IPS DF 6.9 (cell line): ENCODE data around the gene KCND1.

Experiments
- DNase-seq: peaks from one replicate; pipeline ENCODE4 v3.0.0-alpha.2; 2013; ENCODE audit warnings: low read depth, low spot score
- H3K27ac ChIP-seq: one replicate; pipeline ENCODE4 v1.5.1; 2013; ENCODE audit warnings: low read length, control low read depth
- H3K27me3 ChIP-seq: 2 replicates; pipeline ENCODE4 v1.6.1; 2013; ENCODE audit warnings: mild to moderate bottlenecking, low read length; ENCODE audit not compliant: control insufficient read depth, insufficient read depth
- H3K36me3 ChIP-seq: 2 replicates; pipeline ENCODE4 v1.6.1; 2013; ENCODE audit warnings: low read length; ENCODE audit not compliant: control insufficient read depth, insufficient read depth
- H3K4me1 ChIP-seq: 2 replicates; pipeline ENCODE4 v1.6.1; 2013; ENCODE audit warnings: low read length; ENCODE audit not compliant: control insufficient read depth, insufficient read depth
- H3K4me3 ChIP-seq: 2 replicates; pipeline ENCODE4 v1.5.1; 2013; ENCODE audit warnings: mild to moderate bottlenecking, low read length
- H3K9me3 ChIP-seq: 2 replicates; pipeline ENCODE4 v1.6.1; 2013; ENCODE audit warnings: low read length, inconsistent platforms; ENCODE audit not compliant: control insufficient read depth, insufficient read depth
- WGBS: extraction: QIAGEN DNeasy Blood & Tissue Kit; methylation state at CpG from one replicate; pipeline ENCODE4 v1.1.7; 2013; ENCODE audit warnings: mixed read lengths, missing lambda C conversion rate; ENCODE audit not compliant: insufficient read length, insufficient coverage; 5-methylcytosine and 5-hydroxymethylcytosine counted together

KCND1 gene

GRCh38 chrX:48924270-48924669, 47.4 kb downstream of the KCND1 start:
- DNase-seq, result no peak
- no peak overlapping the region for H3K27ac ChIP-seq
- no peak overlapping the region for H3K4me3 ChIP-seq
- no CpG with 5 or more reads among the region's 5 CpGs for WGBS
- peaks cover 6% of the 10 kb centered on the region; the same call in 1 of the 2 replicates for H3K4me1 ChIP-seq
- peaks cover 5% of the 10 kb centered on the region; the same call in 1 of the 2 replicates for H3K36me3 ChIP-seq
- no peaks in the 10 kb centered on the region for H3K9me3 ChIP-seq
- no peaks in the 10 kb centered on the region for H3K27me3 ChIP-seq

GRCh38 chrX:48923771-48924170, 47.9 kb downstream of the KCND1 start:
- peaks cover 6% of the 10 kb centered on the region; the same call in 1 of the 2 replicates for H3K4me1 ChIP-seq
- H3K27me3 ChIP-seq, result no peaks in the 10 kb centered on the region
- no CpG with 5 or more reads among the region's 13 CpGs for WGBS
- H3K36me3 ChIP-seq, result peaks cover 5% of the 10 kb centered on the region; the same call in 1 of the 2 replicates
- no peak for DNase-seq
- no peak overlapping the region for H3K4me3 ChIP-seq
- no peaks in the 10 kb centered on the region for H3K9me3 ChIP-seq
- no peak overlapping the region for H3K27ac ChIP-seq

- H3K4me3 ChIP-seq, result no peak overlapping the region
Observed at GRCh38 chrX:48920718-48921104, 50.9 kb downstream of the KCND1 start.

GRCh38 chrX:48919947-48920717, 51.5 kb downstream of the KCND1 start:
- H3K4me1 ChIP-seq, result peaks cover 4% of the 10 kb centered on the region; the same call in 1 of the 2 replicates
- WGBS, result no CpG with 5 or more reads among the region's 8 CpGs
- peaks cover 11% of the 10 kb centered on the region for H3K36me3 ChIP-seq
- no peaks in the 10 kb centered on the region for H3K27me3 ChIP-seq
- no peak overlapping the region for H3K27ac ChIP-seq
- DNase-seq, result no peak
- H3K4me3 ChIP-seq, result peak overlapping the region; percentile 61; the same call in 1 of the 2 replicates
- no peaks in the 10 kb centered on the region for H3K9me3 ChIP-seq

More at GRCh38 chrX:48920718-48921104, 50.9 kb downstream of the KCND1 start:
- no CpG with 5 or more reads among the region's 4 CpGs for WGBS
- Histone ChIP-seq H3K36me3 (peaks cover 5% of the 10 kb centered on the region; the same call in 1 of the 2 replicates), H3K27me3 (no peaks in the 10 kb centered on the region), H3K4me1 (peaks cover 4% of the 10 kb centered on the region; the same call in 1 of the 2 replicates), H3K27ac (no peak overlapping the region), H3K9me3 (no peaks in the 10 kb centered on the region)
- DNase-seq, result no peak

GRCh38 chrX:48919360-48919841, 52.2 kb downstream of the KCND1 start:
- no CpG with 5 or more reads among the region's 15 CpGs for WGBS
- Histone ChIP-seq H3K36me3 (peaks cover 12% of the 10 kb centered on the region), H3K4me1 (peaks cover 4% of the 10 kb centered on the region; the same call in 1 of the 2 replicates), H3K27ac (no peak overlapping the region), H3K9me3 (no peaks in the 10 kb centered on the region), H3K4me3 (peak overlapping the region; percentile 61; the same call in 1 of the 2 replicates), H3K27me3 (no peaks in the 10 kb centered on the region)
- no peak for DNase-seq

GRCh38 chrX:48918643-48919340, 52.9 kb downstream of the KCND1 start, which contains the start of gene PIM2:
PIM2 (minus strand) TSS chrX:48919024; CDS start chrX:48918834, 190 bp downstream.
- Histone ChIP-seq H3K27ac (no peak within 1 kb of the TSS), H3K27me3 (no peaks in the 10 kb centered on the region), H3K4me1 (peaks cover 4% of the 10 kb centered on the region; the same call in 1 of the 2 replicates), H3K4me3 (peak within 1 kb of the TSS; percentile 96), H3K36me3 (peaks cover 11% of the 10 kb centered on the region), H3K9me3 (no peaks in the 10 kb centered on the region)
- DNase-seq, result no peak
- WGBS, result no CpG with 5 or more reads among the region's 55 CpGs

GRCh38 chrX:48918301-48918642, 53.4 kb downstream of the KCND1 start:
- Histone ChIP-seq H3K4me1 (peaks cover 4% of the 10 kb centered on the region; the same call in 1 of the 2 replicates), H3K4me3 (peak overlapping the region; percentile 96), H3K9me3 (no peaks in the 10 kb centered on the region), H3K27me3 (no peaks in the 10 kb centered on the region), H3K36me3 (peaks cover 15% of the 10 kb centered on the region), H3K27ac (no peak overlapping the region)
- no peak for DNase-seq
- WGBS, result no CpG with 5 or more reads among the region's 23 CpGs

- Histone ChIP-seq H3K27ac (no peak overlapping the region), H3K36me3 (peaks cover 15% of the 10 kb centered on the region), H3K4me1 (peaks cover 4% of the 10 kb centered on the region; the same call in 1 of the 2 replicates), H3K9me3 (no peaks in the 10 kb centered on the region), H3K4me3 (peak overlapping the region; percentile 96), H3K27me3 (no peaks in the 10 kb centered on the region)
- WGBS, result no CpG with 5 or more reads among the region's 27 CpGs
- DNase-seq, result no peak
Observed at GRCh38 chrX:48917139-48918001, 54.3 kb downstream of the KCND1 start.

- no peaks in the 10 kb centered on the region for H3K27me3 ChIP-seq
- H3K4me3 ChIP-seq, result no peak overlapping the region
- H3K4me1 ChIP-seq, result no peaks in the 10 kb centered on the region; the same call in 1 of the 2 replicates
- no peak for DNase-seq
- peaks cover 15% of the 10 kb centered on the region for H3K36me3 ChIP-seq
- no peak overlapping the region for H3K27ac ChIP-seq
- no peaks in the 10 kb centered on the region for H3K9me3 ChIP-seq
- WGBS, result no CpG with 5 or more reads among the region's 13 CpGs
Observed at GRCh38 chrX:48914593-48915493, 56.8 kb downstream of the KCND1 start.
